T-helper 2 cell treated with Interferon-gamma antibody and Interleukin-4, amounts not matched to agents 100 ng/mL and 5 ng/mL, for 36 hours (primary cell): ENCODE data around the gene TSC22D3. TPM values are rescaled to one million over a fixed set of nuclear protein-coding genes. Genes with fewer than 3 reads are reported as not detected.

Experiments
- intact Hi-C: fragments of 100-400 bp; cut with micrococcal nuclease; formaldehyde crosslinking; loops from one replicate; pipeline ENCODE4 v1.15.1; 2023
- total RNA-seq: library from RNA; stranded (reverse); gene quantifications from 2 replicates; pipeline ENCODE4 v1.2.3, GENCODE V29; 2022

TSC22D3 gene
- total RNA-seq, 1 donor from 2014 or later: 23.8 TPM

DNA sequence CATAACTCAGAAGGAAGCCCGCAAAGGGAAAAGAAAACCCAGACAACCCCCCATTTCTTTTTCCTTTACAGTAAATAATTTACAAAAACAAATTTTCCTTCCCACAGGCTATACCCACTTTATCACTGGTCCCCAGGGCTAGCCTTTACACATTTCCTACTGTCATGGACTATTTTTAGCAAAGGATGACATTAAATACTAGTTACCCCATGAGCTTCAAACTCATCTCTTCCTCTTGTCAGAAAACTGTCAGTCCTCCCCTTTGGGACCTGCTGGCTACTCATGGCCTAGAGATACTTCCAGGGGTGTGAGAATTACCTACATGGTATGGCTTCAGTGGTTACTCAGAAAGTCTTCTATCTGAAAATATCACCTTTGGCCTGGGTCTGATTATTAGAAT, 11.9 kb downstream of the TSC22D3 start:
- intact Hi-C loops: no loop called here

DNA sequence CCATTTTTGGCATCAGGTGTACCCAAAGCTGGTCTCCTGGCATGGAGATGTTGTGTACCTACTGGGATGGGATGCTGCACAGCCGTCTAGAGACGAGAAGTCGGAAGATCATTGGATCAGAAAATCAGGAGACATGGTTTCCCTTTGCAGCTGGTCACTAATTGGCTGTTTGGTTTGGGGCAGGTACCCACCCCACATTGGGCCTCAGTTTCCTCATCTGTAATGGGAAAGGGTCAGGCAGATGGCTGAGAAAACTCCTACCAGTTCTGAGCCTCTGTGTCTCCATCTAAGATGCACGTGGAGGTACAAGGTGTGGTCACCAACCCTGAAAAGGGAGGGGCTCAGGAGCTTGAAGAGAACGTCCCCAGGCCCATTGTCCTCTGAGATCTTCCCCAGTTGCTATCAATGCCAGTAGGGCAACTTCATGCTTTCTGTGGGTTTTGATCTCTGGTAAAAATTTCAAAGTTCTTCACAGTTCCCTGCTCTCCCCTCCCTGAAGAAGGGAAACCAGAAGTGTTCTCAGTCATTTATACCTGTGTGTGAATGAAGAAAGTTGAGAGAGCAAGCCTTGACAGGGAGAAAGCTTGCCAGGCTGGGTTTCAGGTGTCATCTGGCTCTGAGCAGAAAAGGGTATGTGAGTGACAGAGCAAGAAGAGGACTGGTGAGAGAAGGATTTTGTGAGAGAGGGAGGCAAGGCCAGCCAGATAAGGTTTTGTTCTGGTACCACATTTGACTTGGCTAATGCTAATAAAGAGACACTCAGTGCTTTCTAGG, 15.1 kb downstream of the TSC22D3 start:
- intact Hi-C loops: no loop called here

- intact Hi-C loops: no loop called here
Observed at GRCh38 chrX:107758231-107758766, 17.3 kb downstream of the TSC22D3 start.

- intact Hi-C loops: no loop called here
Observed at GRCh38 chrX:107755721-107756120, 19.9 kb downstream of the TSC22D3 start.

GRCh38 chrX:107753187-107753586, 22.4 kb downstream of the TSC22D3 start:
- intact Hi-C loops: no loop called here

- intact Hi-C loops: no loop called here
Observed at GRCh38 chrX:107752714-107753113, 22.9 kb downstream of the TSC22D3 start.

- intact Hi-C loops: no loop called here
Observed at GRCh38 chrX:107752043-107752442, 23.5 kb downstream of the TSC22D3 start.

GRCh38 chrX:107750861-107751445, 24.6 kb downstream of the TSC22D3 start:
- intact Hi-C loops: no loop called here

DNA sequence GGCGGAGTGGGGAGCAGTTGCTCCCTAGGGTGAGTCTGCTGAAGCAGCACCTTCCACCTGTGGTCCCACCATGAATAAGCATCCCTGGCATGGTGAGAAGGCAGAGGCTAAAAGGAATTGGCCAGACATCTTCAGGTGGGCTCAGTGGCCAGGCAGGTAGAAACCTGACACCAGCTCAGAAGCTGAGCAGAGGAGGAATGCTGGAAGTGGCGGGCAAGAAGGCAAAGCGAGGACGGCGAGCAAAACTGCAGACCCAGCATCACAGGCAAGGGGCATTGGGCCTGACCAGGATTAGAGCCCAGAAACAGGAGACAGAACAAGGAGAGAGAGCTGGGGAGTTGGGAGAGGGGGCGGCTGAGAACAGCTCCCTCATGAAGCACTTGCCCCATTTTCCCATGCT, 25.3 kb downstream of the TSC22D3 start:
- intact Hi-C loops: no loop called here

- intact Hi-C loops: no loop called here
Observed at GRCh38 chrX:107748506-107748905, 27.1 kb downstream of the TSC22D3 start.

DNA sequence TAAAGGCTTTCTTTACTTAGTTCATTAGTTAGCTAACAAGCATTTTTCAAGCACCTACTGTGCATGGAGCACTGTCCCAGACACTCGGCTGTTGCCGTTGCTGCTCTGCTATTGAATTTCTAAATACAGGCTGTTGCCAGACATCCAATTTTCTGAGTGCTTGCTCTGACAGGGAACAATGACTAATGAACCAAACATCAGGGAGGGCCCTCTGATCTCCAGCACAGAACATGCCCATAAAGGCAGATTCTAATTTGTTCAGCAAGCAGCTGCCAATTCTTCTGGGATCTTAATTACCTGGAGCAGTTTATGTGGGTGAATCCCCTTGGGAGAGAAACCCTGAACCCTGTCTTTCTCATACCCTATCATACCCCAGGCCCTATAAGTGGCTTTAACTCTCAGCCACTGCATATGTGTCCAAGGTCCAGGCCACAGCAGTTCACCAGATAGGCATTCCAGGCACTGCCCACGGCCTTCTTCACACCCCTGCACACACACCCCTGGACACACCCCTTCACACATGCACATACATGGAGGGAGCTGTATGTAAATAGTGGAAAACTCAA, 27.9 kb downstream of the TSC22D3 start:
- intact Hi-C loops: no loop called here

- intact Hi-C loops: no loop called here
Observed at GRCh38 chrX:107744868-107745267, 30.7 kb downstream of the TSC22D3 start.

- intact Hi-C loops: no loop called here
Observed at GRCh38 chrX:107743995-107744394, 31.6 kb downstream of the TSC22D3 start.

GRCh38 chrX:107742700-107743191, 32.8 kb downstream of the TSC22D3 start:
- intact Hi-C loops: loop anchor here (1.0 kb wide), 5 partner anchors 25 to 349 kb away; partner anchors contain the start of genes ATG4A, NCBP2L, PRPS1 and PSMD10

- intact Hi-C loops: no loop called here
Observed at GRCh38 chrX:107741404-107741790, 34.2 kb downstream of the TSC22D3 start.

GRCh38 chrX:107739541-107739940, 36.0 kb downstream of the TSC22D3 start:
- intact Hi-C loops: no loop called here

DNA sequence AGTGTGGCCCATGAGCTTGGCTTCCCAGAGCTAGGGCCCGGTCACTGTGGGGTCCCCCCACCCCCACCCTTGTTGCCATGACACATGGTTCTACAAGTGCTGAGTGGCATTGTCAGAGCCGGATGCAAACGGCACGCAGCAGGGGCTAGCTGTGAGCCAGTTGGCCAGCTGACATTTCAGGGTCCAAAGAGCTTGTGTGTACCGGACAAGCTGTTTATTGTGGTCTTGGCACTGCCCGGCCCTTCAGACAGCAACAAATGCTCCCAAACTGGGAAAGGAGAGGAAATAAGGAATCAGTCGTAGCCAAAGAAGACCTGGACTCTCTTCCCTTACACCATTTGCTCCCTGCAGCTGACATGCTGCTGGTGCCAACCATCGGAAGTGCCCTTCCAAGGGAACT, 36.8 kb downstream of the TSC22D3 start:
- intact Hi-C loops: no loop called here

- intact Hi-C loops: no loop called here
Observed at GRCh38 chrX:107738272-107738671, 37.3 kb downstream of the TSC22D3 start.

GRCh38 chrX:107736781-107737531, 38.6 kb downstream of the TSC22D3 start:
- intact Hi-C loops: no loop called here

DNA sequence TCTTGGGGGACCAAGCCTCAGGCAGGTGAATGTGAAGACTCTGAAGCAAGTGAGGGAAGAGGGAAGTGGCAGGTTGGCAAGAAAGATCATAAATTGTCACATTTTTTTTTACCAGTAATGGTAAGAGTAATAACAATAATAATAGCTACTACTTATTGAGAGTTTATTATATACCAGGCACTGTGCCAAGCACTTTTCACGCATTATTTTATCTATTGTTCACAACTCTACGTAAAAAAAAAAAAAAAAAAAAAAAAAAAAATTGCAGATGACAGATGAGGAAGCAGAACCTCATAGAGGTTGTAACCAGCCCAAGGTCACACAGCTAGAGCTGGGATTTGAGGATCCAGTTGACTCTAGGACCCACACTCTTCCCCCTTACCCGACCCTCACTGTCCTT, 40.9 kb downstream of the TSC22D3 start:
- intact Hi-C loops: no loop called here

DNA sequence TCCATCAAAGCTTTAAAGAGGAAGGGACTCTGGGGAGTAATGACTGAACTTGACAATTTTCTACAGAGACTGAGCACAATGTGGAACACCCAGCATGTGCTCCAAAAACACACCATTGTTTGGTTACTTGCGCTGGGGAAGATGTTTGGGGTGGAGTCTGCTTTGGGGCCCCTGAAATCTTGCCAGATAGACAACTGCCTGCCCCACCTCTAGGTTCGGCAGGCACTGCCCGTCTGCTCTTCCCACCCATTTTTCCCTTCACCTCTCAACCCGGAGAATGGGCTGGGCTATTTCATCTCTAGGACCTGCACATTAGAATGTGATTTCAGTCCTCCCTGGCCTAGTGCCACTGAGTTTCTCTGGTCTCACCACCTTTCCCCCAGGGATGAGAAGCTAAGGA, 41.9 kb downstream of the TSC22D3 start:
- intact Hi-C loops: no loop called here
